GM12878 (cell line): Measurements from ENCODE around the gene IFRD2. TPM values are rescaled to one million over a fixed set of nuclear protein-coding genes. Genes with fewer than 3 reads are reported as not detected.
A peak's percentile ranks its signal among the peaks of the same experiment; 100 is the strongest.

Experiments used
- ATF7 ChIP-seq: fragments of 450-650 bp; IDR thresholded peaks from 2 replicates; pipeline ENCODE4 v1.6.1; 2016; ENCODE audit warnings: low read depth, mild to moderate bottlenecking
- EGR1 ChIP-seq, 2 experiments: IDR thresholded peaks; 1 replicate in 1 of 2; 2 replicates in 1 of 2; pipeline ENCODE4 v1.6.1; 2011 to 2012; ENCODE audit warnings: low read depth in 2 of 2, low read length in 2 of 2, borderline replicate concordance in 1 of 2, mild to moderate bottlenecking in 1 of 2, moderate library complexity in 1 of 2
- ESRRA ChIP-seq: IDR thresholded peaks from 2 replicates; pipeline ENCODE4 v1.6.1; 2012; ENCODE audit warnings: mild to moderate bottlenecking, low read length, improper control_type of control experiment
- HDAC2 ChIP-seq: fragments of 200-600 bp; sonication (generic); IDR thresholded peaks from 2 replicates; pipeline ENCODE4 v1.6.1; 2017
- HDAC6 ChIP-seq: fragments of 200-600 bp; sonication (generic); IDR thresholded peaks from one replicate; pipeline ENCODE4 v1.8.0; 2017; ENCODE audit warnings: antibody characterized with exemption; ENCODE audit not compliant: unreplicated experiment
- LARP7 ChIP-seq: fragments of 450-650 bp; IDR thresholded peaks from 2 replicates; pipeline ENCODE4 v1.6.1; 2017; ENCODE audit warnings: mild to moderate bottlenecking
- MLLT1 ChIP-seq: fragments of 450-650 bp; IDR thresholded peaks from 2 replicates; pipeline ENCODE4 v1.6.1; 2016; ENCODE audit warnings: mild to moderate bottlenecking
- NR2F1 ChIP-seq: fragments of 450-650 bp; conservative IDR thresholded peaks from 2 replicates; pipeline ENCODE4 v1.6.1; 2017; ENCODE audit warnings: mild to moderate bottlenecking
- NRF1 ChIP-seq: conservative IDR thresholded peaks from 2 replicates; pipeline ENCODE4 v1.6.1; 2011; ENCODE audit warnings: mild to moderate bottlenecking, low read depth, low read length, improper control_type of control experiment
- POLR2AphosphoS2 ChIP-seq: IDR thresholded peaks from 2 replicates; pipeline ENCODE4 v1.6.1; 2011; ENCODE audit warnings: low read depth, mild to moderate bottlenecking, low read length, improper control_type of control experiment, moderate library complexity
- RCOR1 ChIP-seq: conservative IDR thresholded peaks from 2 replicates; pipeline ENCODE4 v1.6.1; 2012; ENCODE audit warnings: low read depth, low read length, improper control_type of control experiment
- SIN3A ChIP-seq: IDR thresholded peaks from 2 replicates; pipeline ENCODE4 v1.6.1; 2012; ENCODE audit warnings: low read depth, low read length, improper control_type of control experiment
- SMARCA5 ChIP-seq: fragments of 450-650 bp; IDR thresholded peaks from 2 replicates; pipeline ENCODE4 v1.6.1; 2017; ENCODE audit warnings: mild to moderate bottlenecking
- SMC3 ChIP-seq: IDR thresholded peaks from 2 replicates; pipeline ENCODE4 v1.6.1; 2011; ENCODE audit warnings: low read length, improper control_type of control experiment, borderline replicate concordance
- SUZ12 ChIP-seq: fragments of 200-600 bp; sonication (generic); IDR thresholded peaks from one replicate; pipeline ENCODE4 v1.6.1; 2018; ENCODE audit warnings: antibody characterized with exemption, mild to moderate bottlenecking; ENCODE audit not compliant: unreplicated experiment
- TARDBP ChIP-seq: IDR thresholded peaks from 2 replicates; pipeline ENCODE4 v1.6.1; 2016; ENCODE audit warnings: borderline replicate concordance
- TBL1XR1 ChIP-seq: IDR thresholded peaks from 2 replicates; pipeline ENCODE4 v1.6.1; 2012; ENCODE audit warnings: low read depth, low read length, improper control_type of control experiment
- ZBTB40 ChIP-seq: fragments of 450-650 bp; IDR thresholded peaks from 2 replicates; pipeline ENCODE4 v1.6.1; 2016; ENCODE audit warnings: mild to moderate bottlenecking, moderate library complexity, borderline replicate concordance
- ZNF207 ChIP-seq: fragments of 450-650 bp; IDR thresholded peaks from 2 replicates; pipeline ENCODE4 v1.6.1; 2014; ENCODE audit warnings: antibody characterized with exemption, mild to moderate bottlenecking, borderline replicate concordance
- ZNF217 ChIP-seq: fragments of 450-650 bp; IDR thresholded peaks from 2 replicates; pipeline ENCODE4 v1.6.1; 2017; ENCODE audit warnings: antibody characterized with exemption, mild to moderate bottlenecking
- ZNF384 ChIP-seq: IDR thresholded peaks from 2 replicates; pipeline ENCODE4 v1.6.1; 2012; ENCODE audit warnings: low read depth, mild to moderate bottlenecking, low read length, improper control_type of control experiment, borderline replicate concordance
- polyA plus RNA-seq, 11 experiments: library from polyadenylated mRNA; depleted of rRNA in 4 of 11; unstranded in 6 of 11; stranded (reverse) in 5 of 11; fragments of >200 nt; fragmentation: Nextera tagmentation in 4 of 11; fragmentation: Illumina TruSeq in 1 of 11; extraction: Ambion mirVana in 4 of 11; extraction: Trizol in 1 of 11; gene quantifications; 1 replicate in 1 of 11; 2 replicates in 10 of 11; pipeline versions ENCODE4 v1.2.1 to v1.2.3, GENCODE V29; 2011 to 2016; ENCODE audit warnings: inconsistent platforms in 2 of 11, missing spikeins in 2 of 11, low read depth in 1 of 11
- total RNA-seq, 4 experiments: library from RNA; depleted of rRNA in 3 of 4; stranded (reverse); fragments of >200 nt in 3 of 4; fragmentation: Illumina TruSeq in 1 of 4; extraction: Trizol in 1 of 4; gene quantifications; 2 replicates each; pipeline versions ENCODE4 v1.2.1 to v1.2.3, GENCODE V29; 2013 to 2021
- TF ChIP-seq, protein P1 (sequence below): fragments of 450-650 bp; IDR thresholded peaks from 2 replicates; pipeline ENCODE4 v1.6.1; 2018; ENCODE audit warnings: mild to moderate bottlenecking, low read depth, moderate library complexity; ENCODE audit not compliant: partially characterized antibody

Gene IFRD2
- total and polyA plus RNA-seq, 10 of the 15 experiments (the other 5 are each of a cell fraction or from before 2014, with no cell fraction given), result 19.1 to 153 (median 80.3) TPM

GRCh38 chr3:50292159-50293078 lies at the start of gene IFRD2 (continued):
- peak; percentile 70; the same call in 1 of the 2 replicates for TF ChIP-seq ZBTB40
- peak; percentile 78; the same call in 1 of the 2 replicates for TF ChIP-seq ESRRA
- 0 out of 2 replicates have a peak, but pooled peaks have one; percentile 11 for TF ChIP-seq ZNF384
- peak; percentile 14; a peak in 2 of 3 replicates for TF ChIP-seq EGR1 (IDR thresholded peaks at IDR 0.05; ENCODE audit: borderline replicate concordance in 1 of 2, low read depth in 2 of 2, low read length in 2 of 2)
- TF ChIP-seq, protein P1, sequence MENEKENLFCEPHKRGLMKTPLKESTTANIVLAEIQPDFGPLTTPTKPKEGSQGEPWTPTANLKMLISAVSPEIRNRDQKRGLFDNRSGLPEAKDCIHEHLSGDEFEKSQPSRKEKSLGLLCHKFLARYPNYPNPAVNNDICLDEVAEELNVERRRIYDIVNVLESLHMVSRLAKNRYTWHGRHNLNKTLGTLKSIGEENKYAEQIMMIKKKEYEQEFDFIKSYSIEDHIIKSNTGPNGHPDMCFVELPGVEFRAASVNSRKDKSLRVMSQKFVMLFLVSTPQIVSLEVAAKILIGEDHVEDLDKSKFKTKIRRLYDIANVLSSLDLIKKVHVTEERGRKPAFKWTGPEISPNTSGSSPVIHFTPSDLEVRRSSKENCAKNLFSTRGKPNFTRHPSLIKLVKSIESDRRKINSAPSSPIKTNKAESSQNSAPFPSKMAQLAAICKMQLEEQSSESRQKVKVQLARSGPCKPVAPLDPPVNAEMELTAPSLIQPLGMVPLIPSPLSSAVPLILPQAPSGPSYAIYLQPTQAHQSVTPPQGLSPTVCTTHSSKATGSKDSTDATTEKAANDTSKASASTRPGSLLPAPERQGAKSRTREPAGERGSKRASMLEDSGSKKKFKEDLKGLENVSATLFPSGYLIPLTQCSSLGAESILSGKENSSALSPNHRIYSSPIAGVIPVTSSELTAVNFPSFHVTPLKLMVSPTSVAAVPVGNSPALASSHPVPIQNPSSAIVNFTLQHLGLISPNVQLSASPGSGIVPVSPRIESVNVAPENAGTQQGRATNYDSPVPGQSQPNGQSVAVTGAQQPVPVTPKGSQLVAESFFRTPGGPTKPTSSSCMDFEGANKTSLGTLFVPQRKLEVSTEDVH, result no peak
- TF ChIP-seq TARDBP, result peak; percentile 99
- peak; percentile 96 for TF ChIP-seq LARP7
- peak; percentile 69; the same call in 1 of the 2 replicates for TF ChIP-seq POLR2AphosphoS2
- no peak for TF ChIP-seq RCOR1
- TF ChIP-seq SUZ12, result no peak
- peak; percentile 20; the same call in 1 of the 2 replicates for TF ChIP-seq ATF7
- TF ChIP-seq NRF1, result peak; percentile 35; the same call in 1 of the 2 replicates
- peak; percentile 91; the same call in 1 of the 2 replicates for TF ChIP-seq SIN3A
- peak; percentile 86 for TF ChIP-seq TBL1XR1
- peak; percentile 90; the same call in 1 of the 2 replicates for TF ChIP-seq ZNF207
- TF ChIP-seq NR2F1, result peak; percentile 52; the same call in 1 of the 2 replicates
- no peak for TF ChIP-seq HDAC6
- TF ChIP-seq HDAC2, result no peak
- TF ChIP-seq SMC3, result no peak
- peak; percentile 21; the same call in 1 of the 2 replicates for TF ChIP-seq MLLT1
- no peak for TF ChIP-seq SMARCA5
- no peak for TF ChIP-seq ZNF217
